Measurements from ENCODE around the gene CTNNA1. TPM values are rescaled to one million over a fixed set of nuclear protein-coding genes. Genes with fewer than 3 reads are reported as not detected.
A peak's percentile ranks its signal among the peaks of the same experiment; 100 is the strongest.

Gene CTNNA1
- polyA plus RNA-seq, 3 donors, result 56.6 to 84.5 (median 66.2) TPM

DNA sequence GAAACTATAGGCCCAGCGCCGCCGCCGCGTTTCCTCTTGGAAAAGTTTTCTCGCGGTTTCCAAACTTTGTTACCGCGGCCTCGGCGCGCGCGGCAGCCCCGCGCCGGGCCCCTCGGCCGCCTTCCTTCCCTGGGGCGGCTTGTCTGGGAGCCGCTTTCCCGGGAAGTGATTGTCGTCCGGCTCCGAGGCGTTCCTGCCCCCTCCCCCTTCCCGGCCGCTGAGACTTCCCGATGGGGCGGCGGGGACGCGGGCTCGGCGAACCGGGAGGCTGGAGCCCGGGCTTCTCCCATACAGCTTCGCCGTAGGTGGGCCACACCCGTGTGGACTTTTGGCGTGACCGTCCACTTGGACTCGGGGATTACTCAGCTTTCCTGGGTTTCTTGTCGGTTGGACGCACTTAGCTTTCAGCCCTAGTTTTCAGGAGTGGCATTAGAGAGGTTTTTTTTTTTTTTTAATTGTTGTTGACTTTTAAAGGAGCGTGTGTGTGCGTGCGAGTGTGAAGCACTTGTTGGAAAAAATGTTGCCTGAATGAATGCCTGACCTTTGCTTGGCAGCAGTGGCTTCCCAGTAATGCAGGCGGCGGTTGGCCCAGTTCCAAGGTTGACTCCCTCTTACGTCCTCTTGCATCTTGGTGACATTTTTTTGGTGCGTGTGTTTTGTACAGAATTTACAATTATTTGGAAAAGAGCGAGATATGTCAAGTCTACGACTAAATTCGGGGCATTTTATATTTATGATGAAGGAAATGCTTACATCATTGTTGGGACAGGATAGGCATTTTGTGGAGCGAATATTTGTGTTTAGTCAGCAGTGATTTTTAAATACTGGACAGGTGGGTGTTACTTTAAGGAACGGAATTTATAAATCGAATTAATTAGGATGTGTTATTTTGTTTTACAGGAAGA lies 821 bp downstream of the CTNNA1 start:
- Histone ChIP-seq H4K20me1 (ENCODE audit: insufficient read depth, low read length) (peaks cover 45% of the 10 kb centered on the region), H3K9me3 (replicated peaks in 1 of 2; ENCODE audit: control insufficient read depth in 1 of 2, insufficient read depth in 1 of 2, low read length in 2 of 2) (no peaks in the 10 kb centered on the region), H3K9ac (ENCODE audit: insufficient read depth, low read length, poor library complexity, severe bottlenecking) (peak overlapping the region; percentile 86), H3K27ac (ENCODE audit: low read depth in 1 of 2, low read length in 2 of 2) (peak overlapping the region; percentile 23 to 84), H3K36me3 (replicated peaks in 1 of 2; ENCODE audit: control insufficient read depth in 1 of 2, insufficient read depth in 2 of 2, low read length in 2 of 2) (peaks cover 4 to 7% of the 10 kb centered on the region in 2 donors), H3K27me3 (ENCODE audit: control insufficient read depth in 2 of 2, insufficient read depth in 2 of 2, low read length in 2 of 2) (peaks cover 0 to 4% of the 10 kb centered on the region in 2 donors), H2AFZ (ENCODE audit: insufficient read depth, low read depth, low read length, poor library complexity, severe bottlenecking) (peak overlapping the region; percentile 95), H3K79me2 (ENCODE audit: insufficient read depth, low read length) (peaks cover 54% of the 10 kb centered on the region), H3K4me2 (replicated peaks; ENCODE audit: extremely low read depth, low read length, poor library complexity, severe bottlenecking) (peak overlapping the region; percentile 76), H3K4me1 (ENCODE audit: control insufficient read depth in 1 of 2, insufficient read depth in 2 of 2, low read length in 2 of 2) (peaks cover 15 to 19% of the 10 kb centered on the region in 2 donors), H3K4me3 (replicated peaks in 1 of 3; ENCODE audit: low read depth in 2 of 3, low read length in 3 of 3) (peak overlapping the region; percentile 74 to 96 (median 93))
- H3K9me3 Mint-ChIP-seq, result peaks cover 0 to 8% (median 2%) of the 10 kb centered on the region in 7 donors
- peak; percentile 4 for TF ChIP-seq CTCF (IDR thresholded peaks at IDR 0.05)
- peak; percentile 62 to 72 (median 66) for DNase-seq
- H3K27me3 Mint-ChIP-seq (ENCODE audit: low read depth in 3 of 3), result peaks cover 0 to 18% (median 8%) of the 10 kb centered on the region in 3 donors
- H3K4me1 Mint-ChIP-seq, result peaks cover 27% of the 10 kb centered on the region
- peak overlapping the region; percentile 51 to 91 (median 86) for H3K27ac Mint-ChIP-seq
- under 1% methylated on average over 55 of the region's 58 CpGs for WGBS (ENCODE audit: insufficient coverage)
- intact Hi-C loops (cut with micrococcal nuclease), result no loop called here
- H3K4me3 Mint-ChIP-seq, result peak overlapping the region; percentile 85 to 90
- H3K36me3 Mint-ChIP-seq, result peaks cover 25 to 40% of the 10 kb centered on the region in 2 donors

GRCh38 chr5:138754699-138755057 lies 1.5 kb downstream of the CTNNA1 start:
- peak overlapping the region; percentile 85 to 90 for H3K4me3 Mint-ChIP-seq
- Histone ChIP-seq H3K9me3 (replicated peaks in 1 of 2; ENCODE audit: control insufficient read depth in 1 of 2, insufficient read depth in 1 of 2, low read length in 2 of 2) (no peaks in the 10 kb centered on the region), H3K4me1 (ENCODE audit: control insufficient read depth in 1 of 2, insufficient read depth in 2 of 2, low read length in 2 of 2) (peaks cover 15 to 19% of the 10 kb centered on the region in 2 donors), H4K20me1 (ENCODE audit: insufficient read depth, low read length) (peaks cover 51% of the 10 kb centered on the region), H3K4me2 (replicated peaks; ENCODE audit: extremely low read depth, low read length, poor library complexity, severe bottlenecking) (peak overlapping the region; percentile 76), H3K36me3 (replicated peaks in 1 of 2; ENCODE audit: control insufficient read depth in 1 of 2, insufficient read depth in 2 of 2, low read length in 2 of 2) (peaks cover 9 to 12% of the 10 kb centered on the region in 2 donors), H3K79me2 (ENCODE audit: insufficient read depth, low read length) (peaks cover 60% of the 10 kb centered on the region), H2AFZ (ENCODE audit: insufficient read depth, low read depth, low read length, poor library complexity, severe bottlenecking) (no peak overlapping the region), H3K27me3 (ENCODE audit: control insufficient read depth in 2 of 2, insufficient read depth in 2 of 2, low read length in 2 of 2) (peaks cover 0 to 4% of the 10 kb centered on the region in 2 donors), H3K9ac (ENCODE audit: insufficient read depth, low read length, poor library complexity, severe bottlenecking) (no peak overlapping the region), H3K4me3 (replicated peaks in 1 of 3; ENCODE audit: low read depth in 2 of 3, low read length in 3 of 3) (peak overlapping the region in 2 of 3 experiments; percentile 93 to 96), H3K27ac (ENCODE audit: low read depth in 1 of 2, low read length in 2 of 2) (no peak overlapping the region)
- no peak for DNase-seq
- TF ChIP-seq CTCF (IDR thresholded peaks at IDR 0.05), result no peak
- H3K9me3 Mint-ChIP-seq, result peaks cover 0 to 8% (median 2%) of the 10 kb centered on the region in 7 donors
- H3K27ac Mint-ChIP-seq, result peak overlapping the region in 1 of 7 donors; percentile 91
- H3K36me3 Mint-ChIP-seq, result peaks cover 30 to 45% of the 10 kb centered on the region in 2 donors
- H3K4me1 Mint-ChIP-seq, result peaks cover 27% of the 10 kb centered on the region
- intact Hi-C loops (cut with micrococcal nuclease), result no loop called here
- over 99% methylated on average over 13 of the region's 14 CpGs for WGBS (ENCODE audit: insufficient coverage)
- H3K27me3 Mint-ChIP-seq (ENCODE audit: low read depth in 3 of 3), result peaks cover 0 to 14% (median 9%) of the 10 kb centered on the region in 3 donors

Data from CD14-positive monocyte (primary cell).